HK-2 (cell line): ENCODE results near the gene DSCAM.
"Not testable (repeated sequence)": the region's sequence is repeated elsewhere in the genome, so short reads cannot be mapped to it uniquely, and the experiment has no call there.

ENCODE experiments used
- DNase-seq: peaks from one replicate; pipeline ENCODE4 v3.0.0-alpha.2; 2018; ENCODE audit not compliant: unreplicated experiment

The DSCAM gene

DNA sequence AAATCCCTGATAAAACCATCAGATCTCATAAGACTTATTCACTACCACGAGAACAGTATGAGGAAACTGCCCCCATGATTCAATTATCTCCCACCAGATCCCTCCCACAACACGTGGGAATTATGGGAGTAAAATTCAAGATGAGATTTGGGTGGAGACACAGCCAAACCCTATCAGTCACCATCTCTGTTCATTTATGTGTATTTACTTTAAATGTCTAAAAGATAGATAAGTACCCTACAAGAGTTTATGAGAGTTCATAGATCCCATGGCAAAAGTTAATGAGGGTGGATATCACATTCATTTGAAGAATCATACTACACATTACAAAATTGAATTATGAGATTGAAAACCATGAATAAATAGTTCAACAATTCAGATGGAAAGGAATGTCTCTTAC is 526.2 kb downstream of the DSCAM start:
- not testable (repeated sequence) for DNase-seq

DNA sequence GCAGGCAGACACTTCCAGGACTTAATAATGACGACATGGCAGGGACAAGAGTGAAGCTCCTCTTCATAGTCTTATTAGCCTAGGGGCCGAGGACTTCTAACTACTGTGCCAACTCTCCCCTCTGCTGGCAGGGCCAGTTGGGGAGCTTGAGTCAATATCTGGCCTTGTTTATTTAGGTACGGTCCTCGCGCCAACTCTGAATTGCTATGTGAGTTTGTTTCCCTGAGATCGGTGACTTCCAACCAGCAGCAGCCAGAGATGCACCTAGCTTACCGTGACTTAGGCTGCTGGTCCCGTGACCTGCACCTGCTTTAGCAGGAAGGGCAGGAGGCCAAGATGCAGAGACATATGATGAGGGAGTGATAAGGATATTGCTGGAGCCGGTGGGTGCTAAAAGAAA is 528.6 kb downstream of the DSCAM start:
- no peak for DNase-seq

DNA sequence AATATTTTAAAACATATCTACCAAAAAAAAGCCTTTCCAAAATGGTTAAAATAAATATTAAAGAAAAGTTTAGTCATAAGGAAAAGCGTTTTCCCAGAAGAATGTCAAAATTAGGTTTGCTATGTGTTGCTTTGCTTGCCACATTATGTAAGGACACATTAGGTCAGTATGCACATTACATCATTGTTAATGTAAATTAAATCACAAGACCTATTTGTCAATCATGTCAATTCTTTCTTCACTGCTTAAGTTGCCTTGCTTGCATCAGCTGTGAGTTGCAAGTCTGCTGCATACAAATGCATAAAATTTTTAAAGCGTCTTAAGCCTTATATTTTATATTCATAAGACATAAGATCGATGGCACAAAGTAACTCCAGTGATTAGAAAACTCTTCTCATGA is 530.9 kb downstream of the DSCAM start:
- DNase-seq = no peak

DNA sequence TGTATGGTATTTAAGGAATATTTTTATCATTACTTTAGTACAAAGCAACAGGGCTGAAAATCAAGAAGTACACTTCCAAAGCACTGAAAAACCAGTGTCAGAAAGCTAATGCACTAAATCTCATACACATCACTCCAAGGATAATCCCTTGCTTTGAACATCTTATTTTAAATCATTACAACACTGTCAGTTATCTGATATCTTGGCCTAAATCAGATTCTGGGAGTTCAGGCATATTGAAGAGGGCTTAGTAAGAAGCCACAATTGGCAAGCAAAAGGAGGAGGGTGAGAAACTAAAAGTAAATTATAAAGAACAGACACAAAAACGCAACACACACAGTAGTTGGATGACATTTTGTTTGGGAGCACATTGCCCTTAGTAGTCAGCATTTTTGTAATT is 531.3 kb downstream of the DSCAM start:
- no peak for DNase-seq

DNA sequence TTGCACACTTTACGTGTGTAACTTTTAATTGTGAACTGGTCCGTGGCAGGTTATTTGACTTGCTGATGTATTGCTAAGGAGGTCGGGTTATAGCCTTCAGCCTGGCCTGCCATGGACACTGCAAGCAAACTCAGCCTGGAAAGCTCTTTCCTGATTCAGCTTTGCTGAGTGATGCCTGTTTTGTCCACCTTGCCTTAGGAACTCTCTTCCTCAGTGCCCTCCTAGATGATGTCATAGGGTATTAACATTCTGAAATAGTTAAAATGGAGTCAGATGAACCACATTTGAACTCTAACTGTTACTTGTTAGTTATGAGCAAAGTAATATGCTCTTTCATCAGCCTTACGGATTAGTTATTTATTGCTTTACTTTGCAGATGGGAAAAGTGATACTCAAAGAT is 533.7 kb downstream of the DSCAM start:
- DNase-seq = no peak

DNA sequence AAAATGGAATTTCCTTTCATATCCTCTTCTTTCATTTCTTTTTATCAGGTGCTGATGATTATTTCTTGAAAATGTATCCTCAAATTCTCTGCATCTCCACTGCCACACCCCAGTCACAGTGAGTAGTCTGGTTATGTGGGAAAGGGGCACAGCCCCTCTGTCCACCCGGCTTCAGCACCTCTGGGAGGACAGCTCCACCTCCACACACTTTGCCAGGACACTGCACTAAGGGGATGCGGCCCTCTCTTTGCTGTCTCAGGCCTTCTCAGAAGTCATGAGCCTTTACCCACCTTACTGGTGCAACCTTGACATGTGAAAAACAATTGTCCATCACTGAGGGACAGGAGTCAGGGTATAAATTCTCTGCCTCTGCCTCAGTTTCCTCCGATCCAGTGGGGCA is 546.7 kb downstream of the DSCAM start:
- DNase-seq = no peak

DNA sequence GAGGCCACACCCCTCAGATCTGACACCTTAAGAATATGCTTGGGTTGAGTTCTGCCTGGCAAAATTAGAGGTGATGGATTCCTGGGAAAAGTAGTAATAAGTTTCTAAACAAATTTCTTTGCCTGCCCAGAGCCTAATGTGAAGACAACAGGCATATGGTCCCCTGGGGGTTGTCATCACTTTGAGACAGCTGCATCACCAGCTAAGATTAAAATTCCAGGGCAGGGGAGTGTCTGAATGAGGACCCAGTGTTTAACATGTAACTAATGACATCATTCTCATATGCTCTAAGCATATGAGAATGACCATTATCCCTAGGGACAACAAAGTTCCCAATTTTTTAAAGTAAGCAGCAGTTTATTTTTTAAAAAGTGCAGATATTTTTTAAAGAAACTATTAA is 547.5 kb downstream of the DSCAM start:
- DNase-seq = no peak

DNA sequence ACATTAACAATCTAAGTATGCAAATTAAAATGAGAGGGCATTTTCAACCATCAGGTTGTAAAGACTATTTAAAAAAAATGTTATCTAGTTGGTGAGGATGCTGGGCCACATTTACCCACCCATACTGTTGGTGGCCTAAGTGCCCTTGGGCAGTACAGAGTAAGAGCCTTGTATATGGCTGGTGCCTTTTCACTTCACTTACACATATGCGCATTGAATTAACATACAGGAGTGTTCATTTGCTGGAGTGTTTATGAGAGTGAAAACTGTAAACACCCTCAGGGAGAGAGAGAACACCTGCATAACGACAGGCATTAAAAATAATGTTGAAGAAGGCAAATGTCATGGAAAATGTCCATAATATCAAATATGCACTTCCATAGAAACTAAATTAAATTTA is 552.6 kb downstream of the DSCAM start:
- DNase-seq = no peak

DNA sequence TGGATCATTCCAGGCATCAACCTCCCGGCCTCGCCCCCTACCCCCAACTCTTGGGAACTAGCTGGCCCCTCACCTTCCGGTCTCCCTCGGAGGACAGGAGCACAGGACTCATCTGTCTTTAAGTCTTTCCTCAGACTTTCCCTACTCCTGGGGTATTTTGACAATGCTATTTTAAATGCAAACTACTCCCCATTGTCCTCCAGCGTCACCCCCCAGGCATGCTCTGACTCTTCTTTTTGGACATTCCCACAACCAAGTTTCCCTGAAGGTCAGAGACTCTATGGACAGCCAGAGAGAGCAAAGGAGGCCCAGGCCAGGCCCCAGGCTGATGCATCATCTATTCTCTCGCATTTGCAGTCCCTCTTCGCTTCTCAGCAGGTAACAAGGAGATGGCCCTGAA is 555.4 kb downstream of the DSCAM start:
- DNase-seq = no peak

DNA sequence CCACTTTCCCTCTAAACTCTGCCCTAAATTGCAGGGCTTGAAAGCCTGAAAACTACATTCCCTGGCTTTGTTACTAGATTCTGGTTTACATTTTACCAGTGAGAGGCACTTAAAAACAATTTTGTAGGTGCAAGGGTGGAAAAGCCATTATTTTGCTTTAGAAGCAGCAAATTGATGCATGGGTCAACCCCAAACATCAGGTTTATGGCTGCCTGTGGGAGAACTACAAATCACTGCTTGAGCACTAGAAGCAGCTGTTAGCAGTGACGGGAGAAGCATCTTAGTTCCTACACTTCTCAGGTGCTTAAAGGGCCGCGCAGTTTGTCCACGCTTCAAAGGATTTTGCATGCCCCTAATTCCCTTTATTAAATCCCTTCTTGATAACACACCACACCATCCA is 562.5 kb downstream of the DSCAM start:
- no peak for DNase-seq

DNA sequence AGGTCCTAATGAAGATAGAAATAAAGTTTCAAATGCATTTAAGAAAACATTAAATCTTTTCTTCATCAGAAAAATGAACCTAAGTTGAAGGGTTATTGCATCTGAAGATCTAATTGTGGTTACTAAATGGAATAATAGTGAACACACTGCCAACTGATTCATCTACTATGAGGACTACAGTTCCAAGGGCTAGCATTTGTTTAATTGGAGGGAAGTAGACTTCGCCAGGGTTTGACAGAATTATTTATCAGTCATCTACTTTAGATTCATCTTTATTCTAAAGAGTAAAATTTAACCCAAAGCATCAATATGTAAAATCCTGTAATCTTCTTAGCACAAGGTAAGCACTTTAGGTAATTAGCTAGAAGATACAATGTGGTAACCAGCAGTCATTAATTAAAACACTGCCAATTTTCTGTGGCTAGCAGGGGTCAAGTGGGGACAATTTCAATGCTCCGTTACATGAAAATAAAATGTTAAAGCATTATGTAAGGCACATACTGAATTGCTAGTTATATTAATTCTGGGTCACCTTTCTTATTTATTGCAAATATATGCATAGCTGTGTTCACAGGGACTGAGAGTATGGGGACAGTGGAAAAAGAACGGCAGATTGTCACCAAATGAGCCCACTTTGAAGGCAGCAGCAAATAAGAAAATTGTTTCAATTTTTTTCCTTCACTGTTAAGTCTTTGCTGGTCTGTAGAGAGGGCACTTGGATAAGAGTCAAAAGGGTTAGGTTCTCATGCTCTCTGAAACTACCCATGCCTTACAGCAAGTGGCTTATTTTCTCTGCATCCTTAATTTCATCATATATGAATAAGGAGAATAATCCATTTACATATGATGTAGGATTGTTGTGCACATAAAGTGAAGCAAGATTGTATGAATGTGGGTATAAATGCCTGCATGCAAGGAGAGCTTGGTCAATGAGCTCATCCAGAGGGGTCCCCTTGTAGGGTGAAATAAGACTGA is 563.8 kb downstream of the DSCAM start:
- no peak for DNase-seq

DNA sequence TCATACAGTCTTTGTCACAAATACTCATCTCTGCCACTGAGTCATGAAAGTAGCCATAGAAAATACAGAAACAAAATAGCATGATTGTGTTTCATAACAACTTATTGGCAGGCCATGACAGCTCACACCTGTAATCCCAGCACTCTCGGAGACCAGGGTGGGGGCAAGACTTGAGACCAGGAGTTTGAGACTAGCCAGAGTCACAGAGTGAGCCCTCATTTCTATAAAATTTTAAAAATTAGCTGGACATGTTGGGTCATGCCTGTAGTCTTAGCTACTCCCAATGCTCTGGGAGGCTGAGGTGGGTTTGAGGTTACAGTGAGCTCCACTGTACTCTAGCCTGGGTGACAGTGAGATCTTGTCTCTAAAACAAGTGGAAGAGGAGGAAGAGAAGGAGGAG is 568.6 kb downstream of the DSCAM start:
- DNase-seq = no peak

DNA sequence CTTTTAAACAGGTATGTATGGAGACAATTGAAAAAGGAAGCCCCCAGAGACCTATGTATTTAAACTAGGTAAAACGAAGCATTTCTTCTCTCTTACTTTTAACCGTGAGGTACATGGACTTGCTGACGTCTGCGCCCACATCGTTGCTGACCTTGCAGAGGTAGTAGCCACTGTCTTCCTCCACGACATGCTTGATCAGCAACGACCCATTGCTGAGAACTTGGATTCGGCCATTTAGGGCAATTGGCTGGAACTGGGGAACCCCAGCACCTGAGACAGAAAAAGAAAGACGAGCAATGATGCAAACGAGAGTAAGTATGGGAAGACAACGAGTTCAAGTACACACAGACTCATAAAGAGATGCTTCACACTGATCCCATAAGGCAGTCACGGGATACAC is 571.0 kb downstream of the DSCAM start:
- DNase-seq = no peak

DNA sequence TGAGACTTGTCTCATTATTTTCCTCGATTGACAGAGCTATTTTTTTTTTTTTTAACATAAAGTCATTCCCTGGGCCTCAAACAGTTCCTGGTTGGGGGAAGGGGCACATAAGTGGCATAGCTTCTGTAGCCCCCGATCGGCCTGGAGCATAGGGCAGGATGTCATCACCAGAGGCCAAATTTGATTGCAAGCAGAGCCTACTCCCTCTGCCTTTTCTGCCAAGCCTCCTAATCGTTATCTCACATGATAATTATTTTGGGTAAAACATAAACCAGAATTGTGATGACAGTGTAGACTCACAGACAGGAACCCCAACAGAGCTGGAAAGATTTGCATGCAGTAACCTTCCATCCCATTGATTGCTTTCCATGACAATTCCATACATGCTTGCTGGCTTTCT is 574.9 kb downstream of the DSCAM start:
- DNase-seq = no peak

DNA sequence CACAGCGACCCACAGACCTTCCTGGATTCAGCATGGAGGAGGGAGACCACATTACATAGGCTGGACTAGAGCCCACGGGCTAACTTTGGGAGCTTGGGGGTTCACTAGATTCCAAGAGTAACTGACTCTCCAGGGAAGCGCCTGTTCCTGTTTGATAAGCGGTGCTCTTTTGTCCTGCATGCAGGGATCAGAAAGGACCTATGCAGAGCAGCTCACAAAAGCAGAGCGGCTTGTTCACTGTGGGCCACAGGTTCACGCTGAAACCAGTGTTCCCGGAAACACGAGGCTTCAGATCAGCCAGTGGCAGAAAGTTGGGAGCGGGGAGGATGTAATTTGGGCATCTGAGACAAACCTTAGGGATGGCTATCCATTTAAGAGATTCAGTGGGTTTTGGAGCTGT is 575.8 kb downstream of the DSCAM start:
- DNase-seq = no peak

DNA sequence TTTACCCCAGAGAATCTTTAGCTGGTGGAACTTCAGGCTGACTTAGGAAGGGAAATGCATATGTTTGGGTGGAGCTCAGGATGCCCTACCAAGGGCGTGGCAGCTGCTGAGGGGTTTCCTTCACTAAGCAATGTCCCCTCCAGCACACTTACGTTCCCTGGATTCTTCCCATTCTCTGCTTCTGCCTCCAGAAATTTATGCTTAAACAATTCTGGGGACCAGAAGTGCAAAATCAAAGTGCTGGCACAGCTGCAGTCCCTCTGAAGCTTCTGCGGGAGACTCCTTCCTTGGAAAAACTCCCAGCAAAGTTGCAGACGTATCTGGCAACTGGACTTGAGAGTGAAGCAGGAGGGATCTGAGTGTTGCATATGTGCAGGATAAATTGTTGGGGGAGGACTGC is 576.9 kb downstream of the DSCAM start:
- no peak for DNase-seq

DNA sequence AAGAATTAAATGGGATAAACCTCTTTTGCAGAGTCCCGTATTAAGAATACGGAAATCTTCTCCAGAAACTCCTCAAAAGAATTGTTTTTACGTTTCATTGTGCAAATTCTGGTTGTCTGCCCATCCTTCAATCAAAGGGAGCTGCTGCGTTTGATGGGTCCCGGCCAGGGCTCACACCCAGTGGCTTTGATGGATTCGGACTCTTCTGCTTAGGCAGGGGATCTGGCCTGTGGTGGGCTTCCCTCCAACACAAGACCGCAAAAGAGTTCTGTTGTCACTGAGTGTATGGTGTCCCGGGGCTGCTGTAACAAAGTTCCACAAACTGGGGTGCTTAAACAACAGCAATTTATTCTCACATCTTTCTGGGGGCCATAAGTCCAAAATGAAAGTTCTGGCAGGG is 577.7 kb downstream of the DSCAM start:
- no peak for DNase-seq

DNA sequence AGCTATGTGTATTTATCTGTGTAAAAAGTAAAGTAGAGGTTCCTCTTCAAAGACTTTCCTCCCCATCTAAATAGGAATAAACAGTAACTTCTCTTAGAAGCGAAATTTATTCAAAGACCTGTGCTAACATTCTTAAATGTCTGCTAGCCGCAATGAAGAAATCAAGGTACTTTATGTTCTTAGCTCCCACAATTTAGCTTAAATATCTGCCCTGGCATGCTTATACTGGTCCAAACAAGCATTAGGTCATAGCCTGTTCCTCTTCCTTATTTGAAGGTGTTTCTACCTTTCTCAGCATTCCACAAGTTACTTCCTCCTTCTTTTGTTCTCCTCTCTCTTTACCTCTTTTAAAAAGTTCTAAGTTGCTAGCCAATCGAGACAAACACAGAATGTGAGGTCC is 588.5 kb downstream of the DSCAM start:
- not testable (repeated sequence) for DNase-seq

DNA sequence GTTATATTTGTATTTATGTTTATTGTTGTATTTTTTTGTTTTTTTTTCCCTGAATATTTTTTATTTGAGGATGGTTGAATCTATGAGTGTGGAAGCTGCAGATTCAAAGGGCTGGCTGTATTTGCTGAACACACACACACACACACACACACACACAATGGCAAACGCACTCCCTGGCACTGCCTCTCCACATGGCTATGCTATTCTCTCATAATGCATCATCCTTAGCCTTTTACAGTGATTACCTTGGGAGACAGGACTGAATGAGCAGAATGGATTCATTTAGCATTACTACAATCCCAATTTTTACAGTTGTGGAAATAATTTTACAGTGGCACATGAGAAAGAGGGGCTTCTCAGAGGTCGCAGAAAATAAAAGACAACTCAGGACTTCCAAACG is 589.6 kb downstream of the DSCAM start:
- DNase-seq = no peak

DNA sequence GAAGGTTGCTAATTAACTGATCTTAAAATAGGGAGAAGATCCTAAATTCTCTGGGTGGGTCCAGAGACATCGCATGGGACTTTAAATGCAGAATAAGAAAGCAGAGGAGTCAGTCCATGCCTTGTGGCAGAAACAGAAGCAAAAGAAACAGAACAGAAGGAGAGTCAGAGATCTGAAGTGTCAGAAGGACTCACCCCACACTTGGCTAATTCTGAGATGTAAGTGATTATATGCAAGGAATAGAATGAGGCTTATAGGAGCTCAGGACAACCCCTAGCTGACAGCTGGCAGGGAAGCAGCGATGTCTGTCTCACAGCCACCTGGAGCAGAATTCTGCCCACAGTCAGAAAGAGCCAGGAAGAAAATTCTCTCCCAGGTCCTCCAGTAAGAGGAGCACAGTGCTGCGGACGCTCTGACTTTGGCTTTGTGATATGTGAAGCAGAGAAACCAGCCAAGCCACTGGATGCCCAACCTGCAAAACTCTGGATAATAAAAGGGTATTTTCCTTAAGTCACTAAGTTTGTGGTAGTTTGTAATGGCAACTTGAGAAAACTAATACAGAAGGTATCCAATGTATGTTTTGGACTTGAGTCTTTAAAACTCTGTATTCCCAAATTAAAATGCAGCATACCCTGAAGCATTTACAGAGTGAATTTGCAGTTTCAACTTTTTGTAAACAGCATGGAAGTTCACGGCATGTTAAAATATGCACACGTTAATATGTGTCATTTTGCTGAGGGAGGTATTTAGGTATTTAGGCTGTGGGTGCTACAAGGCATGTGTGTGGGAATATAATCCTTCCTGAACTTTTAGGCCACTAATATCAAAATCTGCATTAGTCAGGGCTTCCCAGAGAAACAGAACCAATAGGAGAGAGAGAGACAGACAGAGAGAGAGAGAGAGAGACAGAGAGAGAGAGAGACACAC is 591.2 kb downstream of the DSCAM start:
- DNase-seq = no peak

DNA sequence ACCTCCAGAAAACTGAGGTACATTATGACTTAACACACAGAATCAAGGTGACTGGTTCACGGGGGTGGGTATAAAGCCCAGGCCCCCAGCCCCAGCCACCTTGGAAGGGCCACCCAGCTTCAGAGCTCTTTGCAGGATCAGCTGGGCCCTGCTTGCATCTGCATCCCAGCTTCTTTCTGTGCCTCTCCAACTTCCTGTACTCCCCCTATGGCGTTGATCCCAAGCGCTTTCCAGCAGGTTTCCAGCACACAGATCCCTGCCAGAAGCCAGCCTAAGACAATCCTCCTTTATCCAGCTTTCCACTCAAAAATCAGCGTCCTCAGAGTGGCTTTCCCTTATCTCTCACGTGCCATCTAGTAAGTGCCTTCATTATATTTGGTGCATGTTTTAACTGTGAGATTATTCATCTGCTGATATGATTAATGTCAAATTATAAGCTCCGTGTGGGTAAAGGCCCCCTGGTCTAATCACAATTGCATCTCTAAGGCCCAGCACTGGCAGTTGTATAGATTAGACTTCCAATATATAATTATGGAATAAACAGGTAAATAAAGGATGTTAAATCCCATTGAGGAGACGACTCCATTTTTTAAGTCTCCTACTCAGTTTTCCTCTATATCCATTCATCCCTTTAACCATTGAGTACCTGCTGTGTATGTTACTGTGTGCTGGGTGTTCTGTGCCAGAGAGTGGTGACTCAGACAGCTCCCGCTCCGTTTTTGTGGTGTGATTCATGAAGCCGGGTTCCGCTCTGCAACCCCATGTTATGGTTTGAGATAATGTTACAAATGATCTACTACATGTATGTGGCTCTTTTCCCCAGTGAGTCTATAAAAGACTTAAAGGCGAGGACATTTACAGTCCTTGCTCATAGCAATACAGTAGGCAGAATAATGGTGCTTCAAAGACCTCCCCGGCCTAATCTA is 592.2 kb downstream of the DSCAM start:
- peak; percentile 18 for DNase-seq

DNA sequence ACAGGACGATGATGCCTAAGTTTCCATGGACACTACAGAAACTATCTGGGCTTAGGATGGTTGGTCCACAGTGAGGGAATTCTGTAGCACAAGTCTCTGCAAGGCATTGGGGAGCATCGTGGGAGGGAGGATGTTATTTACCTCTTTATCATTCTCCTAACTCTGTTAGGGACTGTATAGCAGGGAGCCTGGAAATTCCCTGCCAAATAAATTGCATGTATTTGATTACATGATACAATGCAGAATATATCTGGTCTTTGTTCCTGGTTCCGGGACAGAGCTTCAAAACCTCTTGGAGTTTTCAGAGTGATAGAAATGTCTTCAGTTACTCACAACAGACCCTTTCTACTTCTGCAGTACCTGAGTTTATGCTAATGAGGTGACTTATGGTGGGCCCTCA is 593.8 kb downstream of the DSCAM start:
- no peak for DNase-seq
